ENCODE results near the gene TMEM243. TPM values are rescaled to one million over a fixed set of nuclear protein-coding genes. Genes with fewer than 3 reads are reported as not detected.
A peak's percentile ranks its signal among the peaks of the same experiment; 100 is the strongest.

The TMEM243 gene
- total and polyA plus RNA-seq, 2 of the 13 experiments (the other 11 are each of a cell fraction or from before 2014, with no cell fraction given): 25.1 to 31.2 TPM

GRCh38 chr7:87219545-87220025 lies at the start of gene TMEM243 (continued):
- no peak for TF ChIP-seq SNAI1 (CRISPR knock-in tag; IDR thresholded peaks at IDR 0.05; ENCODE audit: borderline replicate concordance)
- no peak for TF ChIP-seq SIX1 (CRISPR knock-in tag; IDR thresholded peaks at IDR 0.05; ENCODE audit: borderline replicate concordance)
- peak; percentile 52; the same call in 1 of the 2 replicates for TF ChIP-seq KDM2A (CRISPR knock-in tag; IDR thresholded peaks at IDR 0.05; ENCODE audit: borderline replicate concordance, low read depth)
- TF ChIP-seq U2AF1 (optimal IDR thresholded peaks at IDR 0.05; ENCODE audit: low read depth, low read length): no peak
- TF ChIP-seq SNAPC5 (CRISPR knock-in tag; IDR thresholded peaks at IDR 0.05; ENCODE audit: borderline replicate concordance): no peak
- TF ChIP-seq ZNF768 (CRISPR knock-in tag; IDR thresholded peaks at IDR 0.05): no peak; the same call in 1 of the 2 replicates
- peak; percentile 59 for TF ChIP-seq SALL1 (CRISPR knock-in tag; IDR thresholded peaks at IDR 0.05)
- TF ChIP-seq SYNCRIP (IDR thresholded peaks at IDR 0.05; ENCODE audit: insufficient read depth, low read depth, low read length): no peak
- no peak for TF ChIP-seq ZBTB10 (CRISPR knock-in tag; IDR thresholded peaks at IDR 0.05; ENCODE audit: borderline replicate concordance)
- TF ChIP-seq MNT (IDR thresholded peaks at IDR 0.05): no peak
- no peak for TF ChIP-seq PITX1 (CRISPR knock-in tag; IDR thresholded peaks at IDR 0.05)
- TF ChIP-seq ZNF790 (CRISPR knock-in tag; IDR thresholded peaks at IDR 0.05; ENCODE audit: borderline replicate concordance): no peak
- no peak for TF ChIP-seq ZNF276 (CRISPR knock-in tag; IDR thresholded peaks at IDR 0.05; ENCODE audit: low read depth)
- no peak for TF ChIP-seq PHF21A (CRISPR knock-in tag; IDR thresholded peaks at IDR 0.05)
- no peak for TF ChIP-seq ZHX2 (IDR thresholded peaks at IDR 0.05; ENCODE audit: low read depth)
- no peak for TF ChIP-seq ZHX2 (CRISPR knock-in tag; IDR thresholded peaks at IDR 0.05; ENCODE audit: borderline replicate concordance)
- TF ChIP-seq ZNF224 (CRISPR knock-in tag; IDR thresholded peaks at IDR 0.05): no peak
